Natural killer cell treated with Interleukin-12 subunit alpha and Interleukin-12 subunit beta and Interleukin-15 and Interleukin-18, amount 100 ng/mL, for 72 hours (primary cell): Measurements from ENCODE around the gene PCSK4. TPM values are rescaled to one million over a fixed set of nuclear protein-coding genes. Genes with fewer than 3 reads are reported as not detected.
"Not testable (repeated sequence)": the region's sequence is repeated elsewhere in the genome, so short reads cannot be mapped to it uniquely, and the experiment has no call there.

Experiments
- ATAC-seq, 2 donors: fragments of 150-1000 bp; cut with Tn5 transposase in 1 of 2; sonication (Bioruptor Pico), chemical (Tn5 transposase) in 1 of 2; 2 replicates each; pipeline ENCODE4 v1.10.0; 2021
- DNase-seq: peaks from one replicate; pipeline ENCODE4 v3.0.0; 2022; ENCODE audit warnings: low spot score
- H3K27ac Mint-ChIP-seq, 2 donors: 1 replicate in 1 of 2; 2 replicates in 1 of 2; pipeline ENCODE4 v1.8.0; 2022; ENCODE audit warnings: mixed read lengths in 2 of 2, mild to moderate bottlenecking in 1 of 2, moderate library complexity in 1 of 2
- H3K27me3 Mint-ChIP-seq, 2 donors: 1 replicate in 1 of 2; 2 replicates in 1 of 2; pipeline ENCODE4 v1.8.0; 2022; ENCODE audit warnings: mixed read lengths in 2 of 2
- H3K36me3 Mint-ChIP-seq: one replicate; pipeline ENCODE4 v1.8.0; 2022; ENCODE audit warnings: mixed read lengths
- H3K4me1 Mint-ChIP-seq, 2 donors: 1 replicate in 1 of 2; 2 replicates in 1 of 2; pipeline ENCODE4 v1.8.0; 2022; ENCODE audit warnings: low read depth in 2 of 2, mixed read lengths in 2 of 2, mild to moderate bottlenecking in 1 of 2
- H3K4me3 Mint-ChIP-seq: one replicate; pipeline ENCODE4 v1.8.0; 2022; ENCODE audit warnings: mixed read lengths
- H3K9me3 Mint-ChIP-seq: 2 replicates; pipeline ENCODE4 v1.8.0; 2022; ENCODE audit warnings: mixed read lengths
- total RNA-seq, 2 donors: library from RNA; stranded (reverse); gene quantifications; one replicate each; pipeline ENCODE4 v1.2.3, GENCODE V29; 2022

Gene PCSK4
- 1 to 10 TPM; 1.2 to 2.3 TPM for total RNA-seq

DNA sequence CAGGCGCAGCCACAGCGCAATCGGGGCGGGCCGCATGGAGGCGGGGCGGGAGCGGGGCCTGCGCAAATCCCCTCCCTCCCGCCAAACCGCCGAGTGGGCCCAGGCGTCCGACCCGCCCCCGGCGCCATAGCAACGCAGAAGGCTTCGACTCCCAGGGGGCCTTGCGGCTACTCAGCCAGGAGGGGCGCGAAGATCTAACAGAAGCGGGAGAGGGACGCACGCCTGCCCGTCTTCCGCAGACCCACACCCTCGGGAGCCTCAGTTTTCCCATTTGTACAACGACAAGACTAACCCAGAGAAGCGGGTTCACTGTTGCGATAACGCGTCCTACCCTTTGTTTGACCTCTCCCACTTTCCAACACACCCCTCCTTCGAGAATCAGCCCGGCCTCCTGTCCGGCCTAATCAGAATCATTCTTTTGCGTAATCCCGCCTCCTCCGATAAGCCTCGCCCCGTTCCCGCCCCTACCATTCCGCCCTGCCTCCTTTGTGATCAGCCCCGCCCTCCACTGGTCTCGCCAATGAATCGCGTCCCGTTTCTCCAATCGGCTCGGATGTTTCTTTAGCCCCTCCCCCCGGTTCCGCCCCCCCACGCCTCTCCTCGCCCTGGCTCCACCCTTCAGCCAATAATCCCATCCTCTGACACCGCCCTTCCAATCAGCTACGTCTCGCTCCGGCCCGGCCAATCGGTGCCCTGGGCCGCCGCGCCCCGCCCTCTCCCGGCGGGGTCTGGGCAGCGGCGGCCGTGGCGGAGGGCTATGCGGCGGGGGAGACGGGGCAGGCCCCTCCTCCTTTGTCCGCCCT lies at the start of gene PCSK4:
Gene PCSK4 (minus strand): TSS at position 40 of the 803 bp plus-strand sequence. CDS start 4 bp downstream, at position 36.
- peak within 1 kb of the TSS; percentile 64 to 75 for H3K27ac Mint-ChIP-seq
- H3K9me3 Mint-ChIP-seq: no peaks in the 10 kb centered on the region
- H3K27me3 Mint-ChIP-seq: no peaks in the 10 kb centered on the region
- ATAC-seq: peak; percentile 93 to 94
- H3K36me3 Mint-ChIP-seq: no peaks in the 10 kb centered on the region
- peak within 1 kb of the TSS; percentile 86 for H3K4me3 Mint-ChIP-seq
- peak; percentile 97 for DNase-seq
- H3K4me1 Mint-ChIP-seq: peaks cover 9 to 16% of the 10 kb centered on the region in 2 donors

DNA sequence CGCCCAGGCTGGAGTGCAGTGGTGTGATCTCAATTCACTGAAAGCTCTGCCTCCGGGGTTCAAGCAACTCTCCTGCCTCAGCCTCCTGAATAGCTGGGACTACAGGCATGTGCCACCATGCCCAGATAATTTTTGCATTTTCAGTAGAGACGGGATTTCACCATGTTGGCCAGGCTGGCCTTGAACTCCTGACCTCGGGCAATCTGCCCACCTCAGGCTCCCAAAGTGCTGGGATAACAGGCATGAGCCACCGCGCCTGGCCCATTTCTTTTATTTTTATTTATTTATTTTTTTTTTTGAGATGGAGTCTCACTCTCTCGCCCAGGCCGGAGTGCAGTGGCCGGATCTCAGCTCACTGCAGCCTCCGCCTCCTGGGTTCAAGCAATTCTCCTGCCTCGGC lies 49.6 kb upstream of the PCSK4 start:
- H3K4me1 Mint-ChIP-seq, H3K4me3 Mint-ChIP-seq, H3K9me3 Mint-ChIP-seq, DNase-seq, ATAC-seq, H3K36me3 Mint-ChIP-seq, H3K27ac Mint-ChIP-seq: not testable (repeated sequence)
- H3K27me3 Mint-ChIP-seq: peaks cover 12 to 21% of the 10 kb centered on the region in 2 donors

DNA sequence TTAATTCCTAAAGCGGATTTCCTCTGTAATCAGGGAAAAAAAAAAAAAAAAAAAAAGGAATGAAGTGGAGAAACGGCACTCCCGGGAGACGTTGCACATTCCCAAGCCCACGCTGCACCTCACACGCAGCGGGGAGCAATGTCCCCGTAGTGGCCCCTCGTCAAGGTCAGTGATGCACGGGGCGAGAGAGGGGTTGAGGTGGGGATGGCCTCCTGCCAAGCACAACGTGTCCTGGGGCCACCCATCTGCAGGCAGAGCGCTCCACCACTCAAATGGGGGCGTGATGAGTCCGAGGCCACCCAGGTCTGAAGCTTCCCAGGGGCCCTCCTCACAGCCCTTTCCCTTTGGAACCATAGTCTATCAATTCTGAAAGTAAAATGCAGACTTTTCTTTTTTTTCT lies 48.8 kb upstream of the PCSK4 start:
- no peak for DNase-seq
- Mint-ChIP-seq H3K27me3 (peaks cover 12 to 21% of the 10 kb centered on the region in 2 donors), H3K36me3 (no peaks in the 10 kb centered on the region), H3K4me1 (no peaks in the 10 kb centered on the region), H3K27ac (no peak overlapping the region), H3K9me3 (no peaks in the 10 kb centered on the region), H3K4me3 (no peak overlapping the region)
- ATAC-seq: no peak

DNA sequence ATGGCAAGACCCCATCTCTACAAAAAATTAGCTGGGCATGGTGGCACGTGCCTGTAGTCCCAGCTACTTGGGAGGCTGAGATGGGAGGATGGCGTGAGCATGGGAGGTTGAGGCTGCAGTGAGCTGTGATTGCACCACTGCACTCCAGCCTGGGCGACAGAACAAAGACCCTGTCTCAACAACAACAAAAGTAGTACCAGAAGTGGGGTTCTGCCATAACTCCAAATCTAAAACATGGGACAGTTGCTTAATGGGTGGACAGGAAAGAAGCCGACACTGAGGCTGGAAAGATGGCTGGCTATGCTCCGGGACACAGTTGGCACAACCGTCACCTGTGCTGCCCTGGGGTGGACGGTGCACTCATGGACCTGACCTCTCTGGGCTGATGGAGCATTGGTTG lies 45.5 kb upstream of the PCSK4 start:
- H3K27me3 Mint-ChIP-seq, H3K9me3 Mint-ChIP-seq, H3K4me1 Mint-ChIP-seq, H3K27ac Mint-ChIP-seq, H3K36me3 Mint-ChIP-seq, ATAC-seq, DNase-seq, H3K4me3 Mint-ChIP-seq: not testable (repeated sequence)

DNA sequence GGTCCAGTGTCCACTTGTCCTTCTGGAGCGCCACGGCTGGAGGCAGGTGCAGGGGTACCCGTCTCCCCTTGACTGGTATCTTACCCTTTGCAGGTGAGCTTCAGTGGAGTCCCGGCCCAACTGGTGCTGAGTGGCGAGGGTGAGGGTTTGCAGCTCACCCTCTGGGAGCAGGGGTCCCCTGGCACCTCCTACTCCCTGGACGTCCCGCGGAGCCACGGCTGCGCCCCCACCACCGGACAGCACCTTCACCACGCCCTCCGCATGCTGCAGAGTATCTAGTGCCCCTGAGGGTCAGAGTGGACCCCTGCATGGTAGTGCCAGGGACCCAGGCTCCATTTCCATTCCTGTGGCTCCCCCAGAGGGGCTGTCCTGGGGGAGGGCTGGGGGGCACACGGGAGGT lies 44.8 kb upstream of the PCSK4 start:
- Mint-ChIP-seq H3K27me3 (peaks cover 0 to under 1% of the 10 kb centered on the region in 2 donors), H3K36me3 (no peaks in the 10 kb centered on the region), H3K4me1 (no peaks in the 10 kb centered on the region), H3K4me3 (no peak overlapping the region), H3K9me3 (no peaks in the 10 kb centered on the region), H3K27ac (no peak overlapping the region)
- ATAC-seq: peak in 1 of 2 donors; percentile 26
- DNase-seq: no peak

DNA sequence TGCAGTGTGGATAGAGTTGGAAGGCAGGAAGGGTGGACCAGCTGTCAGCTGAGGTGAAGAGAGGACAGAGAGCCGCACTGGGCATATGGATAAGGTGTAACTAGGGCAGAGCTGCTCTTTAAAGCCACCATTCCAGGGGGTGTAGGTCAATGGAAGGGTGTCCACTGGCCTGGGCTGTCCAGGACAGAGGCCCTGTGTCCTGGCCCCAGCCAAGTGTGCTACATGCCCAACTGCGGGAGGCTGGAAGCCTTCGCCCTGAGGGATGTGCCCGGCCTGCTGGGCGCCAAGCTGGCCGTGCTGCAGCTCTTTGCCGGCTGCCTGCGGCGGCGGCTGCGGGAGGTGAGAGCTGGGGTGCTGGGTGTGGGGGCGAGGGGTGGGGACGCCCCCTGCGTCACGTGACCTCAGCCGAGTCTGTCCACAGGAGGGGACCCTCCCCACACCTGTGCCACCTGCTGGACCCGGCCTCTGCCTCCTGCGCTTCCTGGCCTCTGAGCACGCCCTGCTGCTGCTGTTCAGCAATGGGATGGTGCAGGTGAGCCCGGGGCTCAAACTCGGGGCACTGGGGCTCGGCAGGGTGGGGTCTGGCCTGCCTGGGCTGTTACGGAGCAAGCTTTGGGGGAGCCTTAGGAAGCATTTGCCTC lies 43.5 kb upstream of the PCSK4 start:
- H3K9me3 Mint-ChIP-seq: no peaks in the 10 kb centered on the region
- no peaks in the 10 kb centered on the region for H3K27me3 Mint-ChIP-seq
- no peak overlapping the region for H3K4me3 Mint-ChIP-seq

DNA sequence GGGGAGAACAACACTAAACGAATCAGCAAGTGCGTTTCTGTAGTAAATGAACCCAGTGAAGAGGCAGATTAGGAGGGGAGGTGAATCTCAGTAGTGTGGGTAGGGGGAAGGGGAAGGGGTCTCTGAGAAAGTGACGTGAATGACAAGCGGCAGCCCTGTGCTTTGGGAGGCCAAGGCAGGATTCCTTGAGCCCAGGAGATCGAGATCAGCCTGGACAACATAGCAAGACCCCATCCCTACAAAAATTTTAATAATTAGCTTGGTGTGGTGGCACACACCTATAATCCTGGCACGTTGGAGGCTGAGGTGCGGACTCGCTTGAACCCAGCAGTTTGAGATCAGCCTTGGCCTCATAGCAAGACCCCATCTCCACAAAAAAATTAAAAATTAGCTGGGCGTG lies 41.9 kb upstream of the PCSK4 start:
- Mint-ChIP-seq H3K9me3 (no peaks in the 10 kb centered on the region), H3K27me3 (no peaks in the 10 kb centered on the region), H3K4me3 (no peak overlapping the region), H3K4me1 (no peaks in the 10 kb centered on the region), H3K36me3 (no peaks in the 10 kb centered on the region), H3K27ac (no peak overlapping the region)
- DNase-seq (no peak), ATAC-seq (no peak)

More for the DNA sequence above, 43.5 kb upstream of the PCSK4 start:
- H3K27ac Mint-ChIP-seq: no peak overlapping the region
- no peak for DNase-seq
- H3K4me1 Mint-ChIP-seq: no peaks in the 10 kb centered on the region
- no peaks in the 10 kb centered on the region for H3K36me3 Mint-ChIP-seq
- ATAC-seq: no peak

DNA sequence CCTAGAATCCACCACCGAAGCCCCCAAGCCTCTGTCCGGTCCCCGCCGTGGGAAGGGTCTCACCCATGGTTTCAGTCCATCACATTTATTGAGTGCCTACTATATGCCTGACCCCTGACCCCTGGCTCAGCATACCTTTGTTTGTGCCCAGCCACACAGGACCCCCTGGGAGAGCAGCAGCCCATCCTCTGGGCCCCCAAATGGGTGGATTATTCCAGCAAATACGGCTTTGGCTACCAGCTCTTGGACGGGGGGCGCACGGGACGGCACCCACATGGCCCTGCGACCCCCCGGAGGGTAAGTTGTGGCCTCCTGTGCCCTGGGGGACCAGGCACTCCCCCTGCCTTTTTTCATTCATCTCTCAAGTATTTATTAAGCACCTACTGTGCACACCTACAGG lies 41.4 kb upstream of the PCSK4 start:
- H3K27me3 Mint-ChIP-seq: no peaks in the 10 kb centered on the region
- no peaks in the 10 kb centered on the region for H3K9me3 Mint-ChIP-seq
- ATAC-seq: no peak
- H3K4me3 Mint-ChIP-seq: no peak overlapping the region
- H3K27ac Mint-ChIP-seq: no peak overlapping the region
- H3K4me1 Mint-ChIP-seq: no peaks in the 10 kb centered on the region
- no peak for DNase-seq
- H3K36me3 Mint-ChIP-seq: no peaks in the 10 kb centered on the region

DNA sequence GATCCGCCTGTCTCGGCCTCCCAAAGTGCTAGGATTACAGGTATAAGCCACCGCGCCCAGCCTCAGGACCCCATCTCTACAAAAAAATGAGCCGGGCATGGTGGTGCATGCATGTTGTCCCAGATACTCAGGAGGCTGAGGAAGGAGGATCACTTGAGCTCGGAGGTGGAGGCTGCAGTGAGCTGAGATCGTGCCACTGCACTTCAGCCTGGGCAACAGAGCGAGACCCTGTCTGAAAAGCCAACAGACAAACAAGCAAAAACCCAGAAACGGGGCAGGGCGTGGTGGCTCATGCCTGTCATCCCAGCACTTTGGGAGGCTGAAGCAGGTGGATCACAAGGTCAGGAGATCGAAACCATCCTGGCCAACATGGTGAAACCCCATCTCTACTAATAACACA lies 40.7 kb upstream of the PCSK4 start:
- H3K4me3 Mint-ChIP-seq, H3K4me1 Mint-ChIP-seq: not testable (repeated sequence)

DNA sequence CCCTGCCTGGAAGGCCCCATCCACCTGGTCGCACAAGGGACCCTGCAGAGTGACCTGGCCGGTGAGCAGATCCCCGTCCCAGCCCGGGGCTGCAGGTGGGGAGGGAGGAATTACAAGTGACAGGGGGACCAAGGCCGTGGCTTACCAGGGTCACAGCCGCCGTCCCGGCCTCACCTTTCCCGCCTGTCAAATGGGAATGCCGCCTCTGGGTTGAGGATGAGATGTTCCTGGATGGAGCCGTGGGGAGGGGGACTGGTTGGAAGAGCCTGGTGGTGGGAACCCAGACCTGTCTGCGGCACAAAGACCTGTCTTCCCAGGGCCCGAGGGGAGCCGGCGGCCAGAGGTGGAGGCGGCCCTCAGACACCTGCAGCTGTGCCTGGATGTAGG lies 39.3 kb upstream of the PCSK4 start:
- Mint-ChIP-seq H3K4me1 (peaks cover 5 to 6% of the 10 kb centered on the region in 2 donors), H3K27ac (no peak overlapping the region), H3K9me3 (no peaks in the 10 kb centered on the region), H3K4me3 (no peak overlapping the region), H3K36me3 (peaks cover 5% of the 10 kb centered on the region), H3K27me3 (peaks cover 14 to 15% of the 10 kb centered on the region in 2 donors)
- ATAC-seq (no peak), DNase-seq (no peak)

More for the DNA sequence above, 40.7 kb upstream of the PCSK4 start:
- DNase-seq, ATAC-seq, H3K36me3 Mint-ChIP-seq, H3K27me3 Mint-ChIP-seq, H3K9me3 Mint-ChIP-seq, H3K27ac Mint-ChIP-seq: not testable (repeated sequence)

DNA sequence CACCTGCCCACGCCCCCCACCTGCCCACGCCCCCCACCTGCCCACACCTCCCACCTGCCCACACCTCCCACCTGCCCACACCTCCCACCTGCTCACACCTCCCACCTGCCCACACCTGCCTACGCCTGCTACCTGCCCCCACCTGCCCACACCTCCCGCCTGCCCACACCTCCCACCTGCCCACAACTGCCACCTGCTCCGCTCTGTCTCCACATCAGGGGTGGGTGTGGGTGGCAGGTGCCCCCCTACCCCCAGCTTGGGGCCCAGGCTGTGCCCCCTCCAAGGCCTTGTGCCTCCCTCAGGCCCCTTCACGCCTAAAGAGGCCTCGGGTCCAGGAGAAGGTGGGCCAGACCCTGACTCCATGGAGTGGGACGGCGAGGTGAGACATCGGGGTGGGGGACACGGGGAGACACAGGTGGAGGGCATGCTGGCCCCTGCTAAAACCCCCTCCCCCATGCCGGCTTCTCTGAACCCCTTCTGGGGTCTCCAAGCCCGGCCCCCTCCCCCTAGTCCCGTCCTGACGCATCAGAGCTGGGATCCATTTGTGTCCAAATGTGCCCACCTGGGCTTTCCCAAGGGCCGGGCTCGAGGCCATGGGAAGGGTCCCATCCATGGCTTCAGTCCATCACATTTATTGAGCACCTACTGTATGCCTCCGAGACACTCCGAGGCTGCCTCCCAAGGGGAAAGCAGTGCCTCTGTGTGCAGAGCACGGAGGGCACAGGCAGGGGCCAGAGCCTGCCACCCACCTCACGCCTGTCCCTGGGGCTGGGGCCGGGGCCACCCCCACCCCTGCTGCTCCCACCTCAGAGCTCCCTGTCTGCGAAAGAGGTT lies 38.7 kb upstream of the PCSK4 start:
- H3K4me1 Mint-ChIP-seq: peaks cover 6 to 8% of the 10 kb centered on the region in 2 donors
- peaks cover 17 to 18% of the 10 kb centered on the region in 2 donors for H3K27me3 Mint-ChIP-seq
- peaks cover 7% of the 10 kb centered on the region for H3K36me3 Mint-ChIP-seq
- H3K4me3 Mint-ChIP-seq: no peak overlapping the region
- ATAC-seq (no peak), DNase-seq (no peak)
- H3K27ac Mint-ChIP-seq: no peak overlapping the region
- H3K9me3 Mint-ChIP-seq: no peaks in the 10 kb centered on the region

DNA sequence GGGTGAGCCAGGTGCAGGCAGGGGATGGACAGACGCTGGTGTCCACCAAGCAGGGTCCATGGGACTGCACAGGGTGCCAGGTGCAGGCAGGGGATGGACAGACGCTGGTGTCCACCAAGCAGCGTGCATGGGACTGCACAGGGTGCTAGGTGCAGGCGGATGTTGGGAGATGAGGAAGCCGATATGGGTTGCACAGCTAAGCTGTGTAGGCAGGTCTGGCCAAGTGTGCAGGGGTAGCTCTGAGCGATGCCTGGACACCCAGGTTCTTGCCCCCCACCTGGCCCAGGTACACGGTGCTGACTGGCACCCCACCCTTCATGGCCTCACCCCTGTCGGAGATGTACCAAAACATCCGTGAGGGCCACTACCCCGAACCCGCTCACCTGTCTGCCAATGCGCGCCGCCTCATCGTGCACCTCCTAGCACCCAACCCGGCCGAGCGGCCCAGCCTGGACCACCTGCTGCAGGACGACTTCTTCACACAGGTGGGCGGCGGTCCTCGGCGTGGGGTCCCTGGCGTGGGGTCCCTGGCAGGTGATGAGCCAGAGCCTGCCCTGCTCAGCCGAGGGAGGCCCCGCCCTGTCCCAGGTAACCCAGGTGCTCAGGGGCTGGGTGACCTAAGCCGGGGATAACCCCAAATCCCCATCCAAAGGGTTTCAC lies 37.6 kb upstream of the PCSK4 start:
- no peak for DNase-seq
- Mint-ChIP-seq H3K27me3 (peaks cover 17 to 18% of the 10 kb centered on the region in 2 donors), H3K4me3 (no peak overlapping the region), H3K27ac (no peak overlapping the region), H3K4me1 (peaks cover 6 to 8% of the 10 kb centered on the region in 2 donors), H3K36me3 (peaks cover 7% of the 10 kb centered on the region), H3K9me3 (no peaks in the 10 kb centered on the region)
- no peak for ATAC-seq

DNA sequence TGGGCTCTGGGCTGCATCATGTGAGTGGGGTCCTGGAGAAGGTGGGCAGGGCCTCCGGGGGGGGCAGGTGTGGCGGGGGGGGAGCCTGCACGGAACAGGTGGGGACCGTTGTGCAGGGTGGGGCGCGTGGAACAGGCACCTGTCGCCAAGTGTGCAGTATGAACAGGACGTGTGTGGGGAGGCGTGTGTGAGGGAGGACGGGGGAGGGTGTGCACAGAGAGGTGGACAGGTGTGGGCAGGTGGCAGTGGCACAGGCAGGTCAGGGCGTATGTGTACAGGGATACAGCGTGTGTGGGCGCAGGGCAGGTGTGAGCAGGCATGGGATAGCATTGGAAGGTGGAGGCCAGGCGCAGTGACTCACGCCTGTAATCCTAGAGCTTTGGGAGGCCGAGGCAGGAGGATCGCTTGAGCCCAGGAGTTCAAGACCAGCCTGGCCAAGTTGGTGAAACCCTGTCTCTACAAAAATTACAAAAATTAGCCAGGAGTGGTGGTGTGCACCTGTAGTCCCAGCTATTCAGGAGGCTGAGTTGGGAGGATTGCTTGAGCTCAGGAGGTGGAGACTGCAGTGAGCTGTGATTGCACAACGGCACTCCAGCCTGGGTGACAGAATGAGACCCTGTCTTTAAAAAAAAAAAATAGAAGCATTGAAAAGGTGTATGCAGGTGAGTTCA lies 37.0 kb upstream of the PCSK4 start:
- DNase-seq (no peak), ATAC-seq (no peak)
- H3K4me1 Mint-ChIP-seq: peaks cover 6 to 8% of the 10 kb centered on the region in 2 donors
- no peak overlapping the region for H3K27ac Mint-ChIP-seq
- peaks cover 17 to 18% of the 10 kb centered on the region in 2 donors for H3K27me3 Mint-ChIP-seq
- H3K36me3 Mint-ChIP-seq: peaks cover 7% of the 10 kb centered on the region
- H3K9me3 Mint-ChIP-seq: no peaks in the 10 kb centered on the region
- H3K4me3 Mint-ChIP-seq: no peak overlapping the region
